HFFc6 (cell line): ENCODE results near the gene EFNA1. TPM values are rescaled to one million over a fixed set of nuclear protein-coding genes. Genes with fewer than 3 reads are reported as not detected.

ENCODE experiments used
- DNase-seq: peaks from one replicate; pipeline ENCODE4 v3.0.0-alpha.2; 2018
- H3K27ac Mint-ChIP-seq: 2 replicates; pipeline ENCODE4 v1.8.0; 2020; ENCODE audit warnings: mild to moderate bottlenecking, mixed read lengths
- H3K27me3 Mint-ChIP-seq: 2 replicates; pipeline ENCODE4 v1.8.0; 2021; ENCODE audit warnings: mild to moderate bottlenecking, moderate library complexity, mixed read lengths; ENCODE audit not compliant: insufficient read depth
- H3K36me3 Mint-ChIP-seq: 2 replicates; pipeline ENCODE4 v1.8.0; 2021; ENCODE audit warnings: low read depth, mixed read lengths
- H3K4me1 Mint-ChIP-seq: 2 replicates; pipeline ENCODE4 v1.8.0; 2020; ENCODE audit warnings: low read depth, mixed read lengths
- H3K4me3 Mint-ChIP-seq: 2 replicates; pipeline ENCODE4 v1.8.0; 2020; ENCODE audit warnings: mild to moderate bottlenecking, moderate library complexity, mixed read lengths
- H3K9me3 Mint-ChIP-seq: 2 replicates; pipeline ENCODE4 v1.8.0; 2020; ENCODE audit warnings: mild to moderate bottlenecking, mixed read lengths
- total RNA-seq, 6 experiments: library from RNA; stranded (reverse); fragmentation: NEBNext Ultra II Directional; extraction: Animal tissue kit (Norgen Biotek cat#: 25700); gene quantifications; 2 replicates in 1 of 6; 3 replicates in 5 of 6; pipeline ENCODE4 v1.2.3, GENCODE V29; 2021
- TF ChIP-seq, protein P1 (sequence below): fragments of 200-600 bp; sonication (generic); IDR thresholded peaks from 2 replicates; pipeline ENCODE4 v1.5.0; 2021; ENCODE audit warnings: antibody characterized with exemption, mild to moderate bottlenecking

Gene EFNA1
- total RNA-seq, 6 experiments from 2014 or later, result 0.19 TPM; not detected in 5

DNA sequence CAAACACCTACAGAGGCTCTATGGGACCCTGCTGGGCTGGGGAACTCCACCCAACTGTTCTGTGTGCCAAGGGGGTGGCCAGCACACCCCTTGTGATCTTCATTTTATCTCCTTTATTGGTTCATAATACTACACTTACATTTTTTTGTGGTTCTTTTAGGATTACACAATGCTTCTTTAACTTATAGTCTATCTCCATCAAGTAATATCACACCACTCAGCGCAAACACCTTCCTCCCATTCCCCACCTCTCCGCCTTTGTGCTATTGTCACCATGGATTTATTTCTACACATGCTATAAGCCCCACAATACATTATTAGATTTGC is 33.1 kb upstream of the EFNA1 start:
- no peak for DNase-seq
- no peak overlapping the region for H3K27ac Mint-ChIP-seq
- H3K9me3 Mint-ChIP-seq, result no peaks in the 10 kb centered on the region
- TF ChIP-seq, protein P1, sequence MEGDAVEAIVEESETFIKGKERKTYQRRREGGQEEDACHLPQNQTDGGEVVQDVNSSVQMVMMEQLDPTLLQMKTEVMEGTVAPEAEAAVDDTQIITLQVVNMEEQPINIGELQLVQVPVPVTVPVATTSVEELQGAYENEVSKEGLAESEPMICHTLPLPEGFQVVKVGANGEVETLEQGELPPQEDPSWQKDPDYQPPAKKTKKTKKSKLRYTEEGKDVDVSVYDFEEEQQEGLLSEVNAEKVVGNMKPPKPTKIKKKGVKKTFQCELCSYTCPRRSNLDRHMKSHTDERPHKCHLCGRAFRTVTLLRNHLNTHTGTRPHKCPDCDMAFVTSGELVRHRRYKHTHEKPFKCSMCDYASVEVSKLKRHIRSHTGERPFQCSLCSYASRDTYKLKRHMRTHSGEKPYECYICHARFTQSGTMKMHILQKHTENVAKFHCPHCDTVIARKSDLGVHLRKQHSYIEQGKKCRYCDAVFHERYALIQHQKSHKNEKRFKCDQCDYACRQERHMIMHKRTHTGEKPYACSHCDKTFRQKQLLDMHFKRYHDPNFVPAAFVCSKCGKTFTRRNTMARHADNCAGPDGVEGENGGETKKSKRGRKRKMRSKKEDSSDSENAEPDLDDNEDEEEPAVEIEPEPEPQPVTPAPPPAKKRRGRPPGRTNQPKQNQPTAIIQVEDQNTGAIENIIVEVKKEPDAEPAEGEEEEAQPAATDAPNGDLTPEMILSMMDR, result 0 out of 2 replicates have a peak, but pooled peaks have one; percentile 4
- H3K27me3 Mint-ChIP-seq, result peaks cover 12% of the 10 kb centered on the region
- peaks cover 15% of the 10 kb centered on the region for H3K4me1 Mint-ChIP-seq
- no peak overlapping the region for H3K4me3 Mint-ChIP-seq
- no peaks in the 10 kb centered on the region for H3K36me3 Mint-ChIP-seq

DNA sequence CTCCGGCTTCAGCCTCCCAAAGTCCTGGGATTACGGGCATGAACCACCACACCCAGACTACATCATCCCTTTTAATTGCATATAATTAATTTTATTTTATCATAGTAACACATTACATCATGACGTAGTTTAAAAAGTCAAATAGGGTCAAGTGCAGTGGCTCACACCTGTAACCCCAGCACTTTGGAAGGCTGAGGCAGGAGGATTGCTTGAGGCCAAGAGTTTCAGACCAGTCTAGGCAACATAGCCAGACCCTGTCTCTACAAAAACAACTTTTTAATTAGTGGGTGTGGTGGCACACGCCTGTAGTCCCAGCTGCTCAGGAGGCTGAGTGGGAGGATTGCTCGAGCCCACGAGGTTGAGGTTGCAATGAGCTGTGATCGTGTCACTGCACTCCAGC is 28.3 kb upstream of the EFNA1 start:
- Mint-ChIP-seq H3K27ac (no peak overlapping the region), H3K4me3 (no peak overlapping the region), H3K4me1 (peaks cover 2% of the 10 kb centered on the region; the same call in 1 of the 2 replicates), H3K9me3 (no peaks in the 10 kb centered on the region), H3K27me3 (peaks cover 20% of the 10 kb centered on the region), H3K36me3 (no peaks in the 10 kb centered on the region)
- TF ChIP-seq, protein P1, result no peak
- no peak for DNase-seq

DNA sequence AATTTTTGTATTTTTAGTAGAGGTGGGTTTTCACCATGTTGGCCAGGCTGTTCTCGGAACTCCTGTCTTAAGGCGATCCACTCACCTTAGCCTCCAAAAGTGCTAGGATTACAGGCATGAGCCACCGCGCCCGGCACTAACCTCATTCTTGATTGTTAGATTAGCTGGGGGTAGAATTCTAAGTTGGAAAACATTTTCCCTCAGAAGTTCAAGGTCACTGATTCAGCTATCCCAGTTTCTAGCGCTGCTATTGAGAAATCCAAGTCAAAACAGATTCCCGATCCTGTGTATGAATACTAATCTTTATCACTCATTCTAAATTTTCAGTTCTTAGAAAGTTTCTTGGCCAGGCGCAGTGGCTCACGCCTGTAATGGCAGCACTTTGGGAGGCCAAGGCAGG is 24.4 kb upstream of the EFNA1 start:
- Mint-ChIP-seq H3K9me3 (no peaks in the 10 kb centered on the region), H3K36me3 (no peaks in the 10 kb centered on the region), H3K4me1 (no peaks in the 10 kb centered on the region), H3K4me3 (no peak overlapping the region), H3K27ac (no peak overlapping the region), H3K27me3 (peaks cover 46% of the 10 kb centered on the region)
- no peak for DNase-seq
- TF ChIP-seq, protein P1, result no peak

DNA sequence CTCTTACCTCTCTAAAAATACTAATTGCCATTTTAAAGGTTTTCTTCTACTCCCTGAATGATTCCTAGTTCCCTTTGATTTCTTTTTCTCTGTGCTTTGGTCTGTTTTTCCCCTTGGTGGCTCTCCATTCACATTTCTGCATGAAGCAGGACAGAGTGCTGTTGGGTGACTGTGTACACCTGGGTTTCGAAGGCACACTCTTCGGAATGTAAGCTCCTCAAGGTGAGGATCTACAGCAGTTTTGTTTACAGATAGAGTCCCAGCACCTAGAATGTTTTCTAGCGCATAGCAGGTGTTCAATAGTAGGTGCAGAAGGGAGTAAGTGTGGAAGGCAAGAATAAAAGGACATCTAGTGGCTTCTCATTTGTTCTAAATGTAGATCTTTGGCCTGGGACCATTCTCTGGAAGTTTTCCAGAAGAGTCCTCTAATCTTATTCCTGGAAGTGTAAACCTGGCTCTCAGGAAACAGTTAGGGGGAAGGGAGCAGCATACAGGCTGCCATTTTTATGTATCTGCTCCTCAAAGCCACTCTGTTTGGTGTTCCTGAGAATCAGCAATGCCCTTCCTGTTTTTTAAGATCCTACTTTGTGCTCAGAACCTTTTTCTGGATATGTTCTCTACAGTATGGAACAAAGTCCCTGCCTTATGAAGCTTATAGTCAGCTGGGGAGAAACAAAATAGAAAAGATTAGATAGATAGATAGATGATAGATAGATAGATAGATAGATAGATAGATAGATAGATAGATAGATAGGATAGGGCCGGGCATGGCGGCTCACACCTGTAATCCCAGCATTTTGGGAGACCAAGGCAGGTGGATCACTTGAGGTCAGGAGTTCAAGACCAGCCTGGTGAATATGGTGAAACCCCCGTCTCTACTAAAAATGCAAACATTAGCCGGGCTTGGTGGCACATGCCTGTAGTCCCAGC is 22.8 kb upstream of the EFNA1 start:
- Mint-ChIP-seq H3K36me3 (no peaks in the 10 kb centered on the region), H3K27ac (no peak overlapping the region), H3K9me3 (no peaks in the 10 kb centered on the region), H3K27me3 (peaks cover 53% of the 10 kb centered on the region), H3K4me3 (no peak overlapping the region), H3K4me1 (no peaks in the 10 kb centered on the region)
- DNase-seq, result no peak
- TF ChIP-seq, protein P1, result no peak

DNA sequence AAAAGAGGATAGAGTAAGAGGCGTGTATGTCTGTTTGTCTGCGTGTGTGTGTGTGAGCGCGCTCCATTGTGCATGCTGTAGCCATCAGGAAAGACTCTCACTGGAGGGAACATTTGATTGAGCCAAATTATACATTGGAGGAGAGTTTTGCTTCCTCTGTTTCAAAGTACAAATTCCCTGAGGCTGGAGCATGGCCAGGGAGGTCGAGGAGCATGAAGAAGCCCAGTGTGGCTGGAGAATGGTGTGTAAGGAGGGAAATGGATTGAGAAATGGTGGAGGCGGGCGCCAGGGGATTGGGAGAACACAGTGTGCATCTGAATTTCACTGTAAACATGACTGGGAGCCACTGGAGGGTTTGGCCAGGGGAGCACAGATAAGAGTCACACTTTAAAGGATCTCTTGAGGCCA is 22.1 kb upstream of the EFNA1 start:
- H3K4me1 Mint-ChIP-seq, result no peaks in the 10 kb centered on the region
- DNase-seq, result no peak
- H3K36me3 Mint-ChIP-seq, result no peaks in the 10 kb centered on the region
- no peak overlapping the region for H3K27ac Mint-ChIP-seq
- peaks cover 53% of the 10 kb centered on the region for H3K27me3 Mint-ChIP-seq
- no peak overlapping the region for H3K4me3 Mint-ChIP-seq
- no peaks in the 10 kb centered on the region for H3K9me3 Mint-ChIP-seq
- TF ChIP-seq, protein P1, result no peak
